ENCODE results near the gene AHCYL2. TPM values are rescaled to one million over a fixed set of nuclear protein-coding genes. Genes with fewer than 3 reads are reported as not detected.

AHCYL2 gene
- total and polyA plus RNA-seq, 2 of the 8 experiments (the other 6 are each of a cell fraction or from before 2014, with no cell fraction given): 20.7 to 25.4 TPM

GRCh38 chr7:129405527-129405926 is 180.7 kb downstream of the AHCYL2 start:
- no peak for DNase-seq (ENCODE audit: low read depth in 1 of 2, low spot score in 2 of 2)
- no peak overlapping the region for H2AFZ ChIP-seq (ENCODE audit: low read length)
- no peak overlapping the region for H4K91ac ChIP-seq (replicated peaks; ENCODE audit: insufficient read length, low read length)
- ChIA-PET CTCF (ENCODE audit: partially characterized antibody) (interaction anchor here (0.6 to 3.7 kb wide), 3 partner anchors 16 to 38 kb away, joined by 3 to 18 read pairs (median 4); no protein-coding TSS in a partner anchor), POLR2A (ENCODE audit: partially characterized antibody) (no interaction called here)
- no peak overlapping the region for H2BK12ac ChIP-seq (ENCODE audit: low read depth, low read length)
- H3K4me3 ChIP-seq (ENCODE audit: extremely low read depth in 1 of 4, insufficient read depth in 2 of 4, low read depth in 3 of 4, low read length in 4 of 4): no peak overlapping the region
- no peak overlapping the region for H2BK15ac ChIP-seq (ENCODE audit: low read length)
- H3K23me2 ChIP-seq (ENCODE audit: low read depth, low read length): no peaks in the 10 kb centered on the region
- no peak overlapping the region for H3K4ac ChIP-seq (replicated peaks; ENCODE audit: insufficient read length, low read depth, low read length)
- no peak overlapping the region for H2AK5ac ChIP-seq (ENCODE audit: low read depth, low read length)
- no peaks in the 10 kb centered on the region for H3K79me1 ChIP-seq (ENCODE audit: low read depth, low read length)
- no peaks in the 10 kb centered on the region for H3K9me3 ChIP-seq (ENCODE audit: insufficient read depth in 2 of 2, low read depth in 1 of 2, low read length in 1 of 2)
- no peak overlapping the region for H2BK5ac ChIP-seq (ENCODE audit: low read depth, low read length)
- no peak overlapping the region for H2BK20ac ChIP-seq (ENCODE audit: low read length)
- peaks cover 0 to 8% (median 3%) of the 10 kb centered on the region in 4 experiments; a peak in 3 of 8 replicates for H3K36me3 ChIP-seq (ENCODE audit: control insufficient read depth in 2 of 4, insufficient read depth in 4 of 4, low read length in 3 of 4)
- no peak overlapping the region for H3K56ac ChIP-seq (replicated peaks; ENCODE audit: insufficient read length, low read depth, low read length)
- H3K23ac ChIP-seq (ENCODE audit: insufficient read length): no peak overlapping the region
- no peak overlapping the region for H4K8ac ChIP-seq (ENCODE audit: extremely low read depth, insufficient read depth, low read length)
- no peak overlapping the region for H3K9ac ChIP-seq (replicated peaks in 1 of 4; ENCODE audit: extremely low read depth in 1 of 4, low read depth in 3 of 4, low read length in 3 of 4)
- H3K14ac ChIP-seq (ENCODE audit: insufficient read length): no peak overlapping the region
- H4K20me1 ChIP-seq (replicated peaks in 1 of 2; ENCODE audit: control insufficient read depth in 1 of 2, insufficient read depth in 2 of 2, low read length in 2 of 2): no peaks in the 10 kb centered on the region
- FAIRE-seq: no peak
- H2BK120ac ChIP-seq (replicated peaks; ENCODE audit: low read depth, low read length): no peak overlapping the region
- no peaks in the 10 kb centered on the region for H3K27me3 ChIP-seq (replicated peaks in 1 of 4; ENCODE audit: control insufficient read depth in 3 of 4, extremely low read depth in 1 of 4, insufficient read depth in 3 of 4, low read length in 3 of 4)
- no peak overlapping the region for H4K5ac ChIP-seq (ENCODE audit: insufficient read length, low read depth, low read length)
- H3K4me1 ChIP-seq (replicated peaks in 1 of 4; ENCODE audit: control insufficient read depth in 3 of 4, insufficient read depth in 4 of 4, low read length in 3 of 4): peaks cover 0 to 3% (median 1%) of the 10 kb centered on the region in 4 experiments; a peak in 1 of 7 replicates
- no peak overlapping the region for H3K18ac ChIP-seq (ENCODE audit: extremely low read depth, low read length)
- H3K27ac ChIP-seq (ENCODE audit: low read depth, low read length): no peak overlapping the region
- H3K4me2 ChIP-seq (ENCODE audit: insufficient read depth in 1 of 2, low read depth in 2 of 2, low read length in 2 of 2): no peak overlapping the region
- no peaks in the 10 kb centered on the region for H3K79me2 ChIP-seq (ENCODE audit: control insufficient read depth in 1 of 2, insufficient read depth in 2 of 2, low read length in 2 of 2)
- TF ChIP-seq TEAD4 (IDR thresholded peaks at IDR 0.05; ENCODE audit: low read depth, low read length): no peak
- no peak for TF ChIP-seq NRF1 (IDR thresholded peaks at IDR 0.05; ENCODE audit: low read depth, low read length)
- no peak for TF ChIP-seq BCL11A (IDR thresholded peaks at IDR 0.05; ENCODE audit: low read depth in 2 of 2, low read length in 2 of 2)
- no peak for TF ChIP-seq EGR1 (IDR thresholded peaks at IDR 0.05; ENCODE audit: borderline replicate concordance, low read depth, low read length)
- no peak for TF ChIP-seq POLR2A (IDR thresholded peaks at IDR 0.05; ENCODE audit: control extremely low read depth in 1 of 2, low read depth in 2 of 2, low read length in 2 of 2)
- TF ChIP-seq SP4 (IDR thresholded peaks at IDR 0.05; ENCODE audit: low read length): no peak
- no peak for TF ChIP-seq BACH1 (IDR thresholded peaks at IDR 0.05; ENCODE audit: low read length)
- no peak for TF ChIP-seq RAD21 (IDR thresholded peaks at IDR 0.05 in 1 of 2, conservative IDR thresholded peaks at IDR 0.05 in 1 of 2; ENCODE audit: low read depth in 2 of 2, low read length in 2 of 2)
- no peak for TF ChIP-seq CBX5 (IDR thresholded peaks at IDR 0.05; ENCODE audit: low read depth, low read length)
- no peak for TF ChIP-seq ZNF274 (IDR thresholded peaks at IDR 0.05; ENCODE audit: borderline replicate concordance, extremely low read depth, low read length)
- no peak for TF ChIP-seq SIRT6 (IDR thresholded peaks at IDR 0.05; ENCODE audit: low read length)
- TF ChIP-seq TAF1 (IDR thresholded peaks at IDR 0.05; ENCODE audit: low read depth, low read length): no peak
- TF ChIP-seq BRCA1 (IDR thresholded peaks at IDR 0.05; ENCODE audit: low read depth, low read length): no peak
- TF ChIP-seq YY1 (IDR thresholded peaks at IDR 0.05; ENCODE audit: low read depth, low read length): no peak
- TF ChIP-seq CBX8 (IDR thresholded peaks at IDR 0.05; ENCODE audit: borderline replicate concordance, low read depth, low read length): no peak
- no peak for TF ChIP-seq GTF2F1 (IDR thresholded peaks at IDR 0.05; ENCODE audit: borderline replicate concordance, low read depth, low read length)
